Caco-2 (cell line): ENCODE measurements around the gene ROS1. TPM values are rescaled to one million over a fixed set of nuclear protein-coding genes. Genes with fewer than 3 reads are reported as not detected.

Source experiments
- BruUV-seq: library from RNA; stranded (reverse); fragments of 400-500 nt; replicated peaks from 2 replicates; lab custom pipeline; 2021; lab: Mats Ljungman, UMichigan
- CTCF ChIA-PET: fragments of 300-600 bp; sonication (Branson Sonifier 250); formaldehyde crosslinking; loops from one replicate; lab custom pipeline; 2022; ENCODE audit warnings: antibody characterized with exemption; lab: Charles Lee
- POLR2A ChIA-PET: fragments of 300-600 bp; sonication (Branson Sonifier 250); formaldehyde crosslinking; loops from one replicate; lab custom pipeline; 2022; ENCODE audit warnings: antibody characterized with exemption; lab: Charles Lee
- DNase-seq, 2 experiments: peaks; one replicate each; pipeline versions ENCODE4 v3.0.0 to v3.0.0-alpha.2; 2020 to 2022
- H3K27me3 ChIP-seq: replicated peaks from 2 replicates; pipeline ENCODE4 v1.6.0; 2011; ENCODE audit warnings: low read length; ENCODE audit not compliant: control insufficient read depth, insufficient read depth
- H3K36me3 ChIP-seq: 2 replicates; pipeline ENCODE4 v1.5.1; 2011; ENCODE audit warnings: low read length; ENCODE audit not compliant: control insufficient read depth, insufficient read depth
- H3K4me1 ChIP-seq: fragments of 250-450 bp; sonication (Bioruptor Pico); 2 replicates; pipeline ENCODE4 v1.5.1; 2020; ENCODE audit warnings: mild to moderate bottlenecking
- H3K4me3 ChIP-seq: 2 replicates; pipeline ENCODE4 v1.5.1; 2011; ENCODE audit warnings: low read depth, mild to moderate bottlenecking, control low read depth, low read length
- H3K9me3 ChIP-seq: fragments of 250-450 bp; sonication (Bioruptor Pico); 2 replicates; pipeline ENCODE4 v1.5.1; 2020; ENCODE audit warnings: mild to moderate bottlenecking, moderate library complexity
- H3K27ac Mint-ChIP-seq: one replicate; pipeline ENCODE4 v1.8.0; 2022; ENCODE audit warnings: mixed read lengths; ENCODE audit not compliant: unreplicated experiment
- H3K27me3 Mint-ChIP-seq: one replicate; pipeline ENCODE4 v1.8.0; 2022; ENCODE audit warnings: mixed read lengths; ENCODE audit not compliant: insufficient read depth, unreplicated experiment
- H3K36me3 Mint-ChIP-seq: one replicate; pipeline ENCODE4 v1.8.0; 2022; ENCODE audit warnings: mild to moderate bottlenecking, mixed read lengths; ENCODE audit not compliant: insufficient read depth, unreplicated experiment
- H3K4me1 Mint-ChIP-seq: one replicate; pipeline ENCODE4 v1.8.0; 2022; ENCODE audit warnings: low read depth, mixed read lengths; ENCODE audit not compliant: unreplicated experiment
- H3K4me3 Mint-ChIP-seq: one replicate; pipeline ENCODE4 v1.8.0; 2022; ENCODE audit warnings: mild to moderate bottlenecking, moderate library complexity, mixed read lengths; ENCODE audit not compliant: unreplicated experiment
- H3K9me3 Mint-ChIP-seq: one replicate; pipeline ENCODE4 v1.8.0; 2022; ENCODE audit warnings: mixed read lengths; ENCODE audit not compliant: unreplicated experiment
- intact Hi-C: fragments of 100-400 bp; cut with micrococcal nuclease; formaldehyde crosslinking; loops from one replicate; pipeline ENCODE4 v1.10.0; 2022; ENCODE audit not compliant: unreplicated experiment
- total RNA-seq: library from RNA; stranded (reverse); gene quantifications from 2 replicates; pipeline ENCODE4 v1.2.3, GENCODE V29; 2022
- TF ChIP-seq, protein P1 (sequence below), 2 experiments: fragments of 200-600 bp in 1 of 2; IDR thresholded peaks; 1 replicate in 1 of 2; 2 replicates in 1 of 2; pipeline versions ENCODE4 v1.5.1 to v1.8.0; 2011 to 2022; ENCODE audit warnings: antibody characterized with exemption in 1 of 2, control low read depth in 1 of 2, inconsistent platforms in 1 of 2, low read depth in 1 of 2, low read length in 1 of 2, mild to moderate bottlenecking in 1 of 2, moderate library complexity in 1 of 2; ENCODE audit not compliant: insufficient read depth in 1 of 2, severe bottlenecking in 1 of 2, unreplicated experiment in 1 of 2

Gene ROS1
- total RNA-seq, 1 experiment from 2014 or later, result 0.16 TPM

GRCh38 chr6:117275205-117275604 lies 150.5 kb downstream of the ROS1 start:
- Mint-ChIP-seq H3K4me3 (no peak overlapping the region), H3K9me3 (no peaks in the 10 kb centered on the region), H3K36me3 (no peaks in the 10 kb centered on the region), H3K27me3 (peaks cover 24% of the 10 kb centered on the region), H3K4me1 (no peaks in the 10 kb centered on the region), H3K27ac (no peak overlapping the region)
- Histone ChIP-seq H3K4me3 (no peak overlapping the region), H3K9me3 (no peaks in the 10 kb centered on the region), H3K27me3 (no peaks in the 10 kb centered on the region), H3K4me1 (no peaks in the 10 kb centered on the region), H3K36me3 (no peaks in the 10 kb centered on the region)
- TF ChIP-seq, protein P1, sequence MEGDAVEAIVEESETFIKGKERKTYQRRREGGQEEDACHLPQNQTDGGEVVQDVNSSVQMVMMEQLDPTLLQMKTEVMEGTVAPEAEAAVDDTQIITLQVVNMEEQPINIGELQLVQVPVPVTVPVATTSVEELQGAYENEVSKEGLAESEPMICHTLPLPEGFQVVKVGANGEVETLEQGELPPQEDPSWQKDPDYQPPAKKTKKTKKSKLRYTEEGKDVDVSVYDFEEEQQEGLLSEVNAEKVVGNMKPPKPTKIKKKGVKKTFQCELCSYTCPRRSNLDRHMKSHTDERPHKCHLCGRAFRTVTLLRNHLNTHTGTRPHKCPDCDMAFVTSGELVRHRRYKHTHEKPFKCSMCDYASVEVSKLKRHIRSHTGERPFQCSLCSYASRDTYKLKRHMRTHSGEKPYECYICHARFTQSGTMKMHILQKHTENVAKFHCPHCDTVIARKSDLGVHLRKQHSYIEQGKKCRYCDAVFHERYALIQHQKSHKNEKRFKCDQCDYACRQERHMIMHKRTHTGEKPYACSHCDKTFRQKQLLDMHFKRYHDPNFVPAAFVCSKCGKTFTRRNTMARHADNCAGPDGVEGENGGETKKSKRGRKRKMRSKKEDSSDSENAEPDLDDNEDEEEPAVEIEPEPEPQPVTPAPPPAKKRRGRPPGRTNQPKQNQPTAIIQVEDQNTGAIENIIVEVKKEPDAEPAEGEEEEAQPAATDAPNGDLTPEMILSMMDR (IDR thresholded peaks at IDR 0.05; ENCODE audit: insufficient read depth in 1 of 2, low read depth in 1 of 2, low read length in 1 of 2, severe bottlenecking in 1 of 2, unreplicated experiment in 1 of 2), result no peak
- POLR2A ChIA-PET, result no interaction called here
- BruUV-seq, result no TSS peak
- no peak for DNase-seq
- intact Hi-C loops, result no loop called here
- CTCF ChIA-PET, result no interaction called here

DNA sequence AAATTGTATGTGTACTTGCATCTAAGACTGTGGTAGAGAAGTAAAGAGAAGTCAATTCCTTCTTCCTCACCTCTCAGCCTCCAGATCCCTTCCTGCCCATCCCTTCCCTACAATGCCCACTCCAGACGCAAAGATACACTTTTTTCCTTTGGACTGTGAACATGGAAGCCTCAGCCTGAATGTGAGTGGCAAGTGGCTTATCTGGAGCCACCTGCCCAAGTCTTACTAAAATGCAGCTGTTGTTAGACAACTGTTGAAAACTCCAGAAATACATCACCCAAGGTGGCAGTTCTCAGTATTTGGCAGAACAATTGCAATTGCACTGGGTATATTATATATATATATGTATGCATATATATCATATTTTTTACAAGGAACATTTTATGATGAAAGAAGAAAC lies 152.9 kb downstream of the ROS1 start:
- Histone ChIP-seq H3K36me3 (no peaks in the 10 kb centered on the region), H3K27me3 (no peaks in the 10 kb centered on the region), H3K4me3 (no peak overlapping the region), H3K9me3 (no peaks in the 10 kb centered on the region), H3K4me1 (no peaks in the 10 kb centered on the region)
- Mint-ChIP-seq H3K27ac (no peak overlapping the region), H3K27me3 (peaks cover 30% of the 10 kb centered on the region), H3K4me3 (no peak overlapping the region), H3K9me3 (no peaks in the 10 kb centered on the region), H3K4me1 (no peaks in the 10 kb centered on the region), H3K36me3 (no peaks in the 10 kb centered on the region)
- intact Hi-C loops, result no loop called here
- TF ChIP-seq, protein P1 (IDR thresholded peaks at IDR 0.05; ENCODE audit: insufficient read depth in 1 of 2, low read depth in 1 of 2, low read length in 1 of 2, severe bottlenecking in 1 of 2, unreplicated experiment in 1 of 2), result no peak
- no TSS peak for BruUV-seq
- DNase-seq, result no peak
- POLR2A ChIA-PET, result no interaction called here
- CTCF ChIA-PET, result interaction anchor here (0.6 kb wide), 1 partner anchor 177 kb away, joined by 4 read pairs; no protein-coding TSS in a partner anchor

GRCh38 chr6:117272032-117272866 lies 153.5 kb downstream of the ROS1 start:
- Mint-ChIP-seq H3K4me3 (no peak overlapping the region), H3K36me3 (no peaks in the 10 kb centered on the region), H3K4me1 (no peaks in the 10 kb centered on the region), H3K9me3 (no peaks in the 10 kb centered on the region), H3K27me3 (peaks cover 35% of the 10 kb centered on the region), H3K27ac (no peak overlapping the region)
- intact Hi-C loops, result no loop called here
- DNase-seq, result no peak
- H3K27me3 ChIP-seq, result no peaks in the 10 kb centered on the region
- no peak overlapping the region for H3K4me3 ChIP-seq
- no peaks in the 10 kb centered on the region for H3K9me3 ChIP-seq
- POLR2A ChIA-PET, result no interaction called here
- no TSS peak for BruUV-seq
- TF ChIP-seq, protein P1 (IDR thresholded peaks at IDR 0.05; ENCODE audit: insufficient read depth in 1 of 2, low read depth in 1 of 2, low read length in 1 of 2, severe bottlenecking in 1 of 2, unreplicated experiment in 1 of 2), result no peak
- CTCF ChIA-PET, result interaction anchor here (0.6 kb wide), 1 partner anchor 178 kb away, joined by 4 read pairs; no protein-coding TSS in a partner anchor
- no peaks in the 10 kb centered on the region for H3K4me1 ChIP-seq
- no peaks in the 10 kb centered on the region for H3K36me3 ChIP-seq
